ENCODE results near the gene ABCA13. TPM values are rescaled to one million over a fixed set of nuclear protein-coding genes. Genes with fewer than 3 reads are reported as not detected.

Gene ABCA13
- total and polyA plus RNA-seq, 2 donors (not counting 3 experiments of a cell fraction or from before 2014, with no cell fraction given), result 0.01 to 0.11 TPM

GRCh38 chr7:48429117-48429516 lies 257.9 kb downstream of the ABCA13 start:
- Histone ChIP-seq H3K9ac (replicated peaks; ENCODE audit: extremely low read depth, insufficient read depth, low read length) (no peak overlapping the region), H3K9me1 (replicated peaks; ENCODE audit: control insufficient read depth, extremely low read depth, insufficient read depth, low read length) (no peaks in the 10 kb centered on the region), H3K27ac (ENCODE audit: insufficient read depth, low read depth, low read length) (no peak overlapping the region), H3K4me1 (ENCODE audit: control insufficient read depth, extremely low read depth, insufficient read depth, low read length) (no peaks in the 10 kb centered on the region), H3K4me2 (ENCODE audit: insufficient read depth, low read length) (no peak overlapping the region), H3K27me3 (ENCODE audit: control insufficient read depth in 2 of 2, insufficient read depth in 2 of 2, low read length in 2 of 2) (no peaks in the 10 kb centered on the region), H3K79me2 (ENCODE audit: control insufficient read depth, insufficient read depth, low read length) (no peaks in the 10 kb centered on the region), H2AFZ (ENCODE audit: low read depth, low read length) (no peak overlapping the region), H3K36me3 (ENCODE audit: control insufficient read depth in 2 of 2, extremely low read depth in 1 of 2, insufficient read depth in 2 of 2, low read length in 2 of 2) (no peaks in the 10 kb centered on the region), H3K4me3 (replicated peaks in 1 of 3; ENCODE audit: insufficient read depth in 1 of 3, low read depth in 1 of 3, low read length in 3 of 3) (no peak overlapping the region), H3K9me3 (replicated peaks; ENCODE audit: control insufficient read depth, insufficient read depth, low read length) (no peaks in the 10 kb centered on the region), H4K20me1 (replicated peaks; ENCODE audit: control insufficient read depth, extremely low read depth, insufficient read depth, low read length) (no peaks in the 10 kb centered on the region)
- ChIA-PET CTCF (no interaction called here), POLR2A (no interaction called here)
- TF ChIP-seq POLR2A (IDR thresholded peaks at IDR 0.05; ENCODE audit: low read depth, low read length), result no peak
- no peak for TF ChIP-seq FOS (IDR thresholded peaks at IDR 0.05; ENCODE audit: borderline replicate concordance, insufficient read depth, low read length)
- no peak for TF ChIP-seq EZH2 (IDR thresholded peaks at IDR 0.05; ENCODE audit: borderline replicate concordance, low read depth, low read length, severe bottlenecking)
- TF ChIP-seq MAX (IDR thresholded peaks at IDR 0.05; ENCODE audit: insufficient read depth, insufficient read length), result no peak
- no peak for TF ChIP-seq MYC (IDR thresholded peaks at IDR 0.05; ENCODE audit: low read depth, low read length)
- TF ChIP-seq JUN (IDR thresholded peaks at IDR 0.05; ENCODE audit: borderline replicate concordance, insufficient read depth, insufficient read length, low read depth), result no peak
- TF ChIP-seq POLR2AphosphoS5 (IDR thresholded peaks at IDR 0.05; ENCODE audit: insufficient read depth, low read depth, low read length), result no peak
- no peak for TF ChIP-seq CTCF (IDR thresholded peaks at IDR 0.05; ENCODE audit: extremely low read depth in 1 of 2, insufficient read depth in 1 of 2, low read depth in 1 of 2, low read length in 2 of 2)
- TF ChIP-seq GATA2 (IDR thresholded peaks at IDR 0.05; ENCODE audit: insufficient read depth, insufficient read length, low read depth, low read length), result no peak
- no TSS peak for BruUV-seq (replicated peaks)
- FAIRE-seq, result no peak
- intact Hi-C loops (cut with micrococcal nuclease) (no loop called here), dilution Hi-C loops (cut with MboI; ENCODE audit: extremely low pct_ligation_motif_present, low sequenced_read_pairs) (no loop called here)
- no peak for DNase-seq (ENCODE audit: low read depth, low spot score)
